Neural cell (in vitro differentiated cells): ENCODE data around the gene PIP4K2C. TPM values are rescaled to one million over a fixed set of nuclear protein-coding genes. Genes with fewer than 3 reads are reported as not detected.

Source experiments
- H2AFZ ChIP-seq: fragments of 200-600, 300-800 bp; sonication (generic), shearing (Covaris generic); 2 replicates; pipeline ENCODE4 v1.6.0; 2014; ENCODE audit warnings: low read depth, mild to moderate bottlenecking, antibody characterized with exemption, low read length, moderate library complexity
- H3F3A ChIP-seq: fragments of 200-600 bp; shearing (Covaris generic); 2 replicates; pipeline ENCODE4 v1.6.1; 2016; ENCODE audit warnings: mild to moderate bottlenecking, moderate library complexity, mixed read lengths, antibody characterized with exemption, low read length; ENCODE audit not compliant: insufficient read depth, poor library complexity, severe bottlenecking
- H3K27ac ChIP-seq: fragments of 200-600, 300-800 bp; sonication (generic), shearing (Covaris generic); 2 replicates; pipeline ENCODE4 v1.5.1; 2014; ENCODE audit warnings: mild to moderate bottlenecking, low read length, moderate library complexity
- H3K27me3 ChIP-seq: fragments of 300-800, 200-600 bp; sonication (generic), shearing (Covaris generic); 2 replicates; pipeline ENCODE4 v1.6.0; 2014; ENCODE audit warnings: mild to moderate bottlenecking, low read depth, low read length, moderate library complexity; ENCODE audit not compliant: insufficient read depth
- H3K36me3 ChIP-seq: fragments of 300-800, 200-600 bp; sonication (generic), shearing (Covaris generic); 2 replicates; pipeline ENCODE4 v1.5.1; 2014; ENCODE audit warnings: mild to moderate bottlenecking, antibody characterized with exemption, low read length, moderate library complexity; ENCODE audit not compliant: insufficient read depth
- H3K4me2 ChIP-seq: fragments of 300-800, 200-600 bp; sonication (generic), shearing (Covaris generic); 2 replicates; pipeline ENCODE4 v1.6.0; 2014; ENCODE audit warnings: mild to moderate bottlenecking, low read length
- H3K4me3 ChIP-seq: fragments of 300-800, 200-600 bp; sonication (generic), shearing (Covaris generic); 2 replicates; pipeline ENCODE4 v1.5.1; 2014; ENCODE audit warnings: mild to moderate bottlenecking, low read length, moderate library complexity
- H3K79me2 ChIP-seq: fragments of 200-600 bp; shearing (Covaris generic); replicated peaks from 2 replicates; pipeline ENCODE4 v1.6.0; 2014; ENCODE audit warnings: mild to moderate bottlenecking, low read length, moderate library complexity; ENCODE audit not compliant: insufficient read depth
- H3K9ac ChIP-seq: fragments of 300-800, 200-600 bp; sonication (generic), shearing (Covaris generic); 2 replicates; pipeline ENCODE4 v1.6.1; 2016; ENCODE audit warnings: mild to moderate bottlenecking, low read length, mixed read lengths
- H3K9me2 ChIP-seq: fragments of 200-600 bp; shearing (Covaris generic); 2 replicates; pipeline ENCODE4 v1.6.1; 2016; ENCODE audit warnings: mild to moderate bottlenecking, low read length, mixed read lengths; ENCODE audit not compliant: insufficient read depth
- H3K9me3 ChIP-seq: fragments of 200-600, 300-800 bp; sonication (generic), shearing (Covaris generic); 2 replicates; pipeline ENCODE4 v1.6.1; 2016; ENCODE audit warnings: mild to moderate bottlenecking, mixed run types, low read length, moderate library complexity, mixed read lengths
- H4K20me1 ChIP-seq: fragments of 200-600 bp; shearing (Covaris generic); 2 replicates; pipeline ENCODE4 v1.6.1; 2016; ENCODE audit warnings: mild to moderate bottlenecking, mixed run types; ENCODE audit not compliant: insufficient read depth
- CTCF ChIP-seq: fragments of 450-650 bp; IDR thresholded peaks from 2 replicates; pipeline ENCODE4 v1.5.1; 2014; ENCODE audit warnings: antibody characterized with exemption, mild to moderate bottlenecking, moderate library complexity; ENCODE audit not compliant: poor library complexity, severe bottlenecking
- EP300 ChIP-seq: fragments of 450-650 bp; conservative IDR thresholded peaks from 2 replicates; pipeline ENCODE4 v1.6.1; 2014; ENCODE audit warnings: antibody characterized with exemption, mild to moderate bottlenecking, moderate library complexity; ENCODE audit not compliant: poor library complexity, severe bottlenecking
- EZH2 ChIP-seq: fragments of 200-600, 300-800 bp; shearing (Covaris generic), sonication (generic); IDR thresholded peaks from 2 replicates; pipeline ENCODE4 v1.6.1; 2014; ENCODE audit warnings: antibody characterized with exemption, low read length, borderline replicate concordance, mild to moderate bottlenecking; ENCODE audit not compliant: insufficient read depth, poor library complexity, severe bottlenecking
- MXI1 ChIP-seq: fragments of 450-650 bp; conservative IDR thresholded peaks from 2 replicates; pipeline ENCODE4 v1.6.1; 2014; ENCODE audit warnings: antibody characterized with exemption, mild to moderate bottlenecking; ENCODE audit not compliant: poor library complexity, severe bottlenecking
- POLR2AphosphoS5 ChIP-seq: IDR thresholded peaks from 2 replicates; pipeline ENCODE4 v1.6.1; 2012
- RAD21 ChIP-seq: fragments of 450-650 bp; conservative IDR thresholded peaks from 2 replicates; pipeline ENCODE4 v1.6.1; 2014; ENCODE audit warnings: antibody characterized with exemption, mild to moderate bottlenecking, moderate library complexity
- REST ChIP-seq: IDR thresholded peaks from 2 replicates; pipeline ENCODE4 v1.6.1; 2012; ENCODE audit warnings: borderline replicate concordance
- SMC3 ChIP-seq: fragments of 450-650 bp; conservative IDR thresholded peaks from 2 replicates; pipeline ENCODE4 v1.6.1; 2014; ENCODE audit warnings: antibody characterized with exemption, mild to moderate bottlenecking, moderate library complexity; ENCODE audit not compliant: poor library complexity
- TAF1 ChIP-seq: IDR thresholded peaks from 2 replicates; pipeline ENCODE4 v1.6.1; 2012; ENCODE audit warnings: low read depth
- polyA plus RNA-seq: library from polyadenylated mRNA; depleted of rRNA; stranded (reverse); fragments of >200 nt; gene quantifications from 2 replicates; pipeline ENCODE4 v1.2.3, GENCODE V29; 2014

The PIP4K2C gene
- polyA plus RNA-seq, 1 donor from 2014 or later = 22.1 TPM

GRCh38 chr12:57554897-57555296 is 36.1 kb upstream of the PIP4K2C start:
- Histone ChIP-seq H3K9ac (peak overlapping the region; percentile 5), H3K27ac (no peak overlapping the region), H3K9me2 (no peaks in the 10 kb centered on the region), H3K79me2 (peaks cover 80% of the 10 kb centered on the region), H4K20me1 (peaks cover 5% of the 10 kb centered on the region), H3K27me3 (no peaks in the 10 kb centered on the region), H2AFZ (no peak overlapping the region), H3K4me2 (no peak overlapping the region), H3K9me3 (no peaks in the 10 kb centered on the region), H3K36me3 (no peaks in the 10 kb centered on the region), H3F3A (peaks cover 7% of the 10 kb centered on the region), H3K4me3 (peak overlapping the region; percentile 79)
- TF ChIP-seq POLR2AphosphoS5 (no peak), CTCF (no peak), TAF1 (no peak), EZH2 (no peak), REST (no peak), MXI1 (no peak)

- Histone ChIP-seq H3K27me3 (no peaks in the 10 kb centered on the region), H3F3A (peaks cover 3% of the 10 kb centered on the region), H3K9ac (no peak overlapping the region), H2AFZ (no peak overlapping the region), H3K9me2 (no peaks in the 10 kb centered on the region), H3K36me3 (peaks cover under 1% of the 10 kb centered on the region), H4K20me1 (peaks cover 5% of the 10 kb centered on the region), H3K79me2 (peaks cover 52% of the 10 kb centered on the region), H3K4me2 (no peak overlapping the region), H3K4me3 (no peak overlapping the region), H3K27ac (no peak overlapping the region), H3K9me3 (no peaks in the 10 kb centered on the region)
- no peak for TF ChIP-seq SMC3
- TF ChIP-seq EP300 = no peak
- no peak for TF ChIP-seq CTCF
- no peak for TF ChIP-seq POLR2AphosphoS5
- TF ChIP-seq EZH2 = no peak
- TF ChIP-seq REST = no peak
- TF ChIP-seq MXI1 = no peak
- TF ChIP-seq RAD21 = no peak
- TF ChIP-seq TAF1 = no peak
These were observed 32.1 kb upstream of the PIP4K2C start for GRCh38 chr12:57558864-57559263.
